ENCODE measurements around the gene OSBPL2. TPM values are rescaled to one million over a fixed set of nuclear protein-coding genes. Genes with fewer than 3 reads are reported as not detected.

OSBPL2 gene
- total RNA-seq, 1 experiment from 2014 or later: 36.9 TPM

GRCh38 chr20:62197311-62197710, 41.0 kb upstream of the OSBPL2 start (continued):
- no peak for TF ChIP-seq ZBTB33 (IDR thresholded peaks at IDR 0.05; ENCODE audit: extremely low read depth, insufficient replicate concordance, low read length)
- TF ChIP-seq RAD21 (IDR thresholded peaks at IDR 0.05; ENCODE audit: low read depth): no peak
- TF ChIP-seq CBX3 (IDR thresholded peaks at IDR 0.05; ENCODE audit: low read depth): no peak

GRCh38 chr20:62197801-62198200, 40.5 kb upstream of the OSBPL2 start:
- Histone ChIP-seq H4K20me1 (ENCODE audit: insufficient read depth) (no peaks in the 10 kb centered on the region), H3K36me3 (ENCODE audit: control insufficient read depth in 1 of 2, insufficient read depth in 2 of 2, low read length in 2 of 2) (peaks cover 29 to 33% of the 10 kb centered on the region in 2 experiments; a peak in 3 of 4 replicates), H3K79me2 (ENCODE audit: insufficient read depth, low read length) (peaks cover 20% of the 10 kb centered on the region), H3K9me3 (ENCODE audit: control insufficient read depth in 1 of 2, insufficient read depth in 1 of 2, low read depth in 1 of 2, low read length in 2 of 2) (no peaks in the 10 kb centered on the region), H3K27me3 (ENCODE audit: insufficient read depth, low read length) (no peaks in the 10 kb centered on the region), H3K4me3 (replicated peaks in 1 of 2; ENCODE audit: low read depth in 1 of 2, low read length in 2 of 2) (no peak overlapping the region), H3K4me1 (ENCODE audit: control insufficient read depth in 1 of 2, insufficient read depth in 2 of 2, low read length in 2 of 2) (no peaks in the 10 kb centered on the region), H3K9me2 (ENCODE audit: insufficient read depth) (no peaks in the 10 kb centered on the region), H3K4me2 (ENCODE audit: low read length) (no peak overlapping the region), H2AFZ (ENCODE audit: low read depth, low read length, poor library complexity, severe bottlenecking) (no peak overlapping the region), H3K27ac (ENCODE audit: low read depth, low read length) (no peak overlapping the region), H3K9ac (ENCODE audit: low read length) (no peak overlapping the region)
- ChIA-PET POLR2A (no interaction called here), CTCF (no interaction called here), RAD21 (ENCODE audit: low non-redundant PET in 1 of 2, low total read pairs in 2 of 2, uncharacterized antibody in 2 of 2, unreplicated experiment in 2 of 2) (no interaction called here)
- ATAC-seq: no peak
- TF ChIP-seq SP1 (IDR thresholded peaks at IDR 0.05; ENCODE audit: low read depth) (no peak), ZFX (IDR thresholded peaks at IDR 0.05) (no peak), ZBTB33 (IDR thresholded peaks at IDR 0.05; ENCODE audit: extremely low read depth, insufficient replicate concordance, low read length) (no peak), CEBPB (IDR thresholded peaks at IDR 0.05; ENCODE audit: low read depth) (no peak), SIN3A (IDR thresholded peaks at IDR 0.05; ENCODE audit: low read depth) (no peak), RAD21 (IDR thresholded peaks at IDR 0.05; ENCODE audit: low read depth) (no peak), SRF (IDR thresholded peaks at IDR 0.05; ENCODE audit: low read depth) (no peak), CTCF (IDR thresholded peaks at IDR 0.05 in 2 of 3, conservative IDR thresholded peaks at IDR 0.05 in 1 of 3; ENCODE audit: borderline replicate concordance in 1 of 3, insufficient read depth in 1 of 3, low read depth in 2 of 3, low read length in 2 of 3) (no peak), FOSL1 (IDR thresholded peaks at IDR 0.05; ENCODE audit: low read depth) (no peak), EZH2phosphoT487 (IDR thresholded peaks at IDR 0.05; ENCODE audit: borderline replicate concordance) (no peak), EGR1 (IDR thresholded peaks at IDR 0.05; ENCODE audit: low read depth) (no peak), CBX3 (IDR thresholded peaks at IDR 0.05; ENCODE audit: low read depth) (no peak), ZNF274 (IDR thresholded peaks at IDR 0.05; ENCODE audit: low read depth, low read length) (no peak)
- intact Hi-C loops (cut with micrococcal nuclease): no loop called here
- no peak for DNase-seq (ENCODE audit: low read depth, low spot score)
- BruUV-seq (replicated peaks): no TSS peak

Data from HCT116 (cell line).